ENCODE data around the gene SCFD2.

DNA sequence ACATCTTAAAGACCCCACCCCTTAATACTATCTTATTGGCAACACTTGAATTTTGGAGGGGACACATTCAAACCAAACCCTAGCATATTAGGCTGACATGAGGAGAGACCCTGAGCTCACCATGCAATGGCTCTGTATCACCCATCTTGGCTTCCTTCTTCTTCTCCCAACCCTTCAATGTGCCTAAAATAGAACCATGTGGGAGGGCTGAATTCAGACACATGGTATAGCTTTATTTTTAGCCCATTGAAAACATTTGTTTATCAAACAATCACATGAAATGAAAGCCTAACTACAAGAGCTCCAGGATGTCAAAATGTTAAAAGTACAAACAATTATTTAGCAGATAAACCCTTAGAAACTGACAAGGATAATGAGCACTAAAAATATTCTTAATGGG lies 422.2 kb downstream of the SCFD2 start:
- no peak for TF ChIP-seq CTCF (IDR thresholded peaks at IDR 0.05; ENCODE audit: insufficient read depth, low read depth, low read length)
- TF ChIP-seq EZH2 (IDR thresholded peaks at IDR 0.05; ENCODE audit: insufficient read depth, low read length), result no peak

Data from astrocyte (in vitro differentiated cells and primary cell).